GM23338 (cell line): Measurements from ENCODE around the gene GBF1.

Experiments used
- CREB1 ChIP-seq: fragments of 250-450 bp; sonication (Bioruptor Pico); IDR thresholded peaks from 2 replicates; pipeline ENCODE4 v1.5.0; 2020; ENCODE audit warnings: low read depth, mild to moderate bottlenecking, moderate library complexity
- EZH2 ChIP-seq: fragments of 200-600 bp; sonication (generic); IDR thresholded peaks from one replicate; pipeline ENCODE4 v1.8.0; 2017; ENCODE audit warnings: antibody characterized with exemption, mild to moderate bottlenecking, low read depth; ENCODE audit not compliant: unreplicated experiment
- EZH2phosphoT487 ChIP-seq: fragments of 200-600 bp; sonication (generic); IDR thresholded peaks from one replicate; pipeline ENCODE4 v1.8.1; 2018; ENCODE audit warnings: antibody characterized with exemption; ENCODE audit not compliant: unreplicated experiment
- JUNB ChIP-seq: IDR thresholded peaks from one replicate; pipeline ENCODE4 v1.6.1; 2016; ENCODE audit warnings: antibody characterized with exemption; ENCODE audit not compliant: unreplicated experiment
- POLR2AphosphoS5 ChIP-seq: IDR thresholded peaks from 2 replicates; pipeline ENCODE4 v1.6.1; 2016; ENCODE audit warnings: antibody characterized with exemption, low read depth
- STAT1 ChIP-seq: IDR thresholded peaks from one replicate; pipeline ENCODE4 v1.6.1; 2016; ENCODE audit warnings: antibody characterized with exemption; ENCODE audit not compliant: unreplicated experiment
- ZNF114 ChIP-seq: fragments of 250-450 bp; sonication (Bioruptor Pico); IDR thresholded peaks from 2 replicates; pipeline ENCODE4 v1.5.0; 2020; ENCODE audit warnings: mild to moderate bottlenecking, moderate library complexity
- TF ChIP-seq, protein P1 (sequence below), 2 experiments: fragments of 200-600 bp in 1 of 2; sonication (generic) in 1 of 2; conservative IDR thresholded peaks; 2 replicates each; pipeline versions ENCODE4 v1.5.1 to v1.6.1; 2016 to 2017; ENCODE audit warnings: antibody characterized with exemption in 2 of 2, low read depth in 2 of 2, mild to moderate bottlenecking in 2 of 2, moderate library complexity in 1 of 2
- TF ChIP-seq, protein P2 (sequence below): IDR thresholded peaks from one replicate; pipeline ENCODE4 v1.6.1; 2018; ENCODE audit warnings: antibody characterized with exemption; ENCODE audit not compliant: unreplicated experiment
- TF ChIP-seq, protein P3 (sequence below): IDR thresholded peaks from 2 replicates; pipeline ENCODE4 v1.6.1; 2016; ENCODE audit warnings: antibody characterized with exemption

DNA sequence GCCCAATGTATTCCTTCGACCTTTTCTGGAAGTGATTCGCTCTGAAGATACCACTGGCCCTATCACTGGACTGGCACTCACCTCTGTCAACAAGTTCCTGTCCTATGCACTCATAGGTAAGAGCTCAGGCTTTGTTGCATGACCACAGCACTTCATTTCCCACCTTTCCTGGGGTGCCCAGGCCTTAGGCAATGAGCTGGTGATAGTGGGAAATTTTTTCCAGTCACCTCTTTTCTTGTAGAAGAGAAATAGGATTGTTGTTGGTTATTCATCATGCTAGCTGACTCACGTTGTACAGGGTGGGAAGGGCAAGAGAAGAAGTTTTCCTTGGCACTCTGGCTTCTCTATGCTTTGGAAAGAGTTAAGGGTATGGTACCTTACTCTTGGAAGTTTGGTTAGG, 98.7 kb downstream of the GBF1 start:
- TF ChIP-seq POLR2AphosphoS5 (no peak), EZH2phosphoT487 (no peak), EZH2 (no peak), ZNF114 (CRISPR knock-in tag) (no peak), JUNB (no peak), CREB1 (CRISPR knock-in tag) (no peak), STAT1 (no peak)
- TF ChIP-seq, protein P1, sequence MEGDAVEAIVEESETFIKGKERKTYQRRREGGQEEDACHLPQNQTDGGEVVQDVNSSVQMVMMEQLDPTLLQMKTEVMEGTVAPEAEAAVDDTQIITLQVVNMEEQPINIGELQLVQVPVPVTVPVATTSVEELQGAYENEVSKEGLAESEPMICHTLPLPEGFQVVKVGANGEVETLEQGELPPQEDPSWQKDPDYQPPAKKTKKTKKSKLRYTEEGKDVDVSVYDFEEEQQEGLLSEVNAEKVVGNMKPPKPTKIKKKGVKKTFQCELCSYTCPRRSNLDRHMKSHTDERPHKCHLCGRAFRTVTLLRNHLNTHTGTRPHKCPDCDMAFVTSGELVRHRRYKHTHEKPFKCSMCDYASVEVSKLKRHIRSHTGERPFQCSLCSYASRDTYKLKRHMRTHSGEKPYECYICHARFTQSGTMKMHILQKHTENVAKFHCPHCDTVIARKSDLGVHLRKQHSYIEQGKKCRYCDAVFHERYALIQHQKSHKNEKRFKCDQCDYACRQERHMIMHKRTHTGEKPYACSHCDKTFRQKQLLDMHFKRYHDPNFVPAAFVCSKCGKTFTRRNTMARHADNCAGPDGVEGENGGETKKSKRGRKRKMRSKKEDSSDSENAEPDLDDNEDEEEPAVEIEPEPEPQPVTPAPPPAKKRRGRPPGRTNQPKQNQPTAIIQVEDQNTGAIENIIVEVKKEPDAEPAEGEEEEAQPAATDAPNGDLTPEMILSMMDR (conservative IDR thresholded peaks at IDR 0.05; ENCODE audit: low read depth in 2 of 2) = no peak
- TF ChIP-seq, protein P2, sequence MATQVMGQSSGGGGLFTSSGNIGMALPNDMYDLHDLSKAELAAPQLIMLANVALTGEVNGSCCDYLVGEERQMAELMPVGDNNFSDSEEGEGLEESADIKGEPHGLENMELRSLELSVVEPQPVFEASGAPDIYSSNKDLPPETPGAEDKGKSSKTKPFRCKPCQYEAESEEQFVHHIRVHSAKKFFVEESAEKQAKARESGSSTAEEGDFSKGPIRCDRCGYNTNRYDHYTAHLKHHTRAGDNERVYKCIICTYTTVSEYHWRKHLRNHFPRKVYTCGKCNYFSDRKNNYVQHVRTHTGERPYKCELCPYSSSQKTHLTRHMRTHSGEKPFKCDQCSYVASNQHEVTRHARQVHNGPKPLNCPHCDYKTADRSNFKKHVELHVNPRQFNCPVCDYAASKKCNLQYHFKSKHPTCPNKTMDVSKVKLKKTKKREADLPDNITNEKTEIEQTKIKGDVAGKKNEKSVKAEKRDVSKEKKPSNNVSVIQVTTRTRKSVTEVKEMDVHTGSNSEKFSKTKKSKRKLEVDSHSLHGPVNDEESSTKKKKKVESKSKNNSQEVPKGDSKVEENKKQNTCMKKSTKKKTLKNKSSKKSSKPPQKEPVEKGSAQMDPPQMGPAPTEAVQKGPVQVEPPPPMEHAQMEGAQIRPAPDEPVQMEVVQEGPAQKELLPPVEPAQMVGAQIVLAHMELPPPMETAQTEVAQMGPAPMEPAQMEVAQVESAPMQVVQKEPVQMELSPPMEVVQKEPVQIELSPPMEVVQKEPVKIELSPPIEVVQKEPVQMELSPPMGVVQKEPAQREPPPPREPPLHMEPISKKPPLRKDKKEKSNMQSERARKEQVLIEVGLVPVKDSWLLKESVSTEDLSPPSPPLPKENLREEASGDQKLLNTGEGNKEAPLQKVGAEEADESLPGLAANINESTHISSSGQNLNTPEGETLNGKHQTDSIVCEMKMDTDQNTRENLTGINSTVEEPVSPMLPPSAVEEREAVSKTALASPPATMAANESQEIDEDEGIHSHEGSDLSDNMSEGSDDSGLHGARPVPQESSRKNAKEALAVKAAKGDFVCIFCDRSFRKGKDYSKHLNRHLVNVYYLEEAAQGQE = no peak
- TF ChIP-seq, protein P3, sequence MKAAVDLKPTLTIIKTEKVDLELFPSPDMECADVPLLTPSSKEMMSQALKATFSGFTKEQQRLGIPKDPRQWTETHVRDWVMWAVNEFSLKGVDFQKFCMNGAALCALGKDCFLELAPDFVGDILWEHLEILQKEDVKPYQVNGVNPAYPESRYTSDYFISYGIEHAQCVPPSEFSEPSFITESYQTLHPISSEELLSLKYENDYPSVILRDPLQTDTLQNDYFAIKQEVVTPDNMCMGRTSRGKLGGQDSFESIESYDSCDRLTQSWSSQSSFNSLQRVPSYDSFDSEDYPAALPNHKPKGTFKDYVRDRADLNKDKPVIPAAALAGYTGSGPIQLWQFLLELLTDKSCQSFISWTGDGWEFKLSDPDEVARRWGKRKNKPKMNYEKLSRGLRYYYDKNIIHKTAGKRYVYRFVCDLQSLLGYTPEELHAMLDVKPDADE = no peak
